GM12878 (cell line): ENCODE results near the gene TIFAB. TPM values are rescaled to one million over a fixed set of nuclear protein-coding genes. Genes with fewer than 3 reads are reported as not detected.

Source experiments
- ATAC-seq: fragments of 200-7000 bp; cut with Tn5 transposase; 3 replicates; pipeline ENCODE4 v1.9.1; 2020; ENCODE audit warnings: mild to moderate bottlenecking, moderate library complexity
- BruUV-seq: library from RNA; stranded (reverse); fragments of 400-500 nt; replicated peaks from 2 replicates; lab custom pipeline; 2021; lab: Mats Ljungman, UMichigan
- CTCF ChIA-PET: fragments of 300-600 bp; sonication (Branson Sonifier 250); formaldehyde crosslinking; extraction: SDS; loops from one replicate; lab custom pipeline; 2021; ENCODE audit warnings: inconsistent platforms; lab: Yijun Ruan, JAX
- POLR2A ChIA-PET: fragments of 350-600 bp; formaldehyde crosslinking; extraction: SDS; loops from one replicate; lab custom pipeline; 2021; ENCODE audit warnings: inconsistent platforms; lab: Charles Lee
- RAD21 ChIA-PET: fragments of 300-600 bp; sonication (Branson Sonifier 250); formaldehyde crosslinking; loops from one replicate; lab custom pipeline; 2023; ENCODE audit warnings: antibody characterized with exemption; ENCODE audit not compliant: unreplicated experiment; lab: Charles Lee
- SMC1A ChIA-PET: fragments of 300-600 bp; sonication (Branson Sonifier 250); formaldehyde crosslinking; loops from one replicate; lab custom pipeline; 2023; ENCODE audit not compliant: unreplicated experiment, uncharacterized antibody; lab: Charles Lee
- DNase-seq: peaks from one replicate; pipeline ENCODE4 v3.0.0-alpha.2; 2011; ENCODE audit warnings: low read depth, low spot score
- FAIRE-seq: peaks from 3 replicates; lab custom pipeline; 2011; peaks lifted over from hg19 to GRCh38; lab: Jason Lieb, UNC
- H2AFZ ChIP-seq: 2 replicates; pipeline ENCODE4 v1.6.0; 2011; ENCODE audit warnings: low read depth, low read length, control low read depth; ENCODE audit not compliant: control insufficient read depth
- H3K27ac ChIP-seq: 2 replicates; pipeline ENCODE4 v1.5.1; 2011; ENCODE audit warnings: control low read depth; ENCODE audit not compliant: control insufficient read depth, insufficient read depth
- H3K27me3 ChIP-seq, 2 experiments: replicated peaks in 1 of 2; 2 replicates each; pipeline versions ENCODE4 v1.6.0 to v1.6.1; 2011; ENCODE audit warnings: low read length in 1 of 2; ENCODE audit not compliant: control insufficient read depth in 2 of 2, insufficient read depth in 2 of 2
- H3K36me3 ChIP-seq, 2 experiments: 2 replicates each; pipeline ENCODE4 v1.5.1; 2011; ENCODE audit warnings: low read length in 1 of 2; ENCODE audit not compliant: control insufficient read depth in 2 of 2, insufficient read depth in 2 of 2
- H3K4me1 ChIP-seq: 2 replicates; pipeline ENCODE4 v1.6.1; 2011; ENCODE audit warnings: mild to moderate bottlenecking, low read length, moderate library complexity, mixed read lengths; ENCODE audit not compliant: control insufficient read depth, insufficient read depth
- H3K4me2 ChIP-seq: 2 replicates; pipeline ENCODE4 v1.6.0; 2011; ENCODE audit warnings: control low read depth; ENCODE audit not compliant: control insufficient read depth, insufficient read depth
- H3K4me3 ChIP-seq: fragments of 200-600 bp; sonication (generic); 2 replicates; pipeline ENCODE4 v1.5.1; 2016
- H3K79me2 ChIP-seq: 2 replicates; pipeline ENCODE4 v1.6.0; 2011; ENCODE audit warnings: low read length; ENCODE audit not compliant: control insufficient read depth, insufficient read depth
- H3K9ac ChIP-seq: 2 replicates; pipeline ENCODE4 v1.8.0; 2011; ENCODE audit warnings: low read length, control low read depth, mixed read lengths; ENCODE audit not compliant: control insufficient read depth, insufficient read depth
- H3K9me3 ChIP-seq: replicated peaks from 3 replicates; pipeline ENCODE4 v1.5.1; 2011; ENCODE audit warnings: mild to moderate bottlenecking, low read length; ENCODE audit not compliant: control insufficient read depth, insufficient read depth
- H4K20me1 ChIP-seq: 2 replicates; pipeline ENCODE4 v1.6.0; 2011; ENCODE audit not compliant: control insufficient read depth, insufficient read depth
- BACH1 ChIP-seq: fragments of 450-650 bp; IDR thresholded peaks from 2 replicates; pipeline ENCODE4 v1.6.1; 2017; ENCODE audit warnings: mild to moderate bottlenecking, borderline replicate concordance
- CHD1 ChIP-seq: IDR thresholded peaks from 2 replicates; pipeline ENCODE4 v1.6.1; 2012; ENCODE audit warnings: low read depth, low read length, improper control_type of control experiment
- IKZF1 ChIP-seq: fragments of 450-650 bp; conservative IDR thresholded peaks from 2 replicates; pipeline ENCODE4 v1.6.1; 2017; ENCODE audit warnings: antibody characterized with exemption, mild to moderate bottlenecking
- PBX3 ChIP-seq: IDR thresholded peaks from 2 replicates; pipeline ENCODE4 v1.6.1; 2011; ENCODE audit warnings: mild to moderate bottlenecking, low read depth, low read length, moderate library complexity; ENCODE audit not compliant: insufficient replicate concordance
- SUPT20H ChIP-seq: IDR thresholded peaks from 2 replicates; pipeline ENCODE4 v1.6.1; 2011; ENCODE audit warnings: low read depth, mild to moderate bottlenecking, low read length, moderate library complexity, borderline replicate concordance; ENCODE audit not compliant: control insufficient read depth
- WGBS: methylation state at CpG from one replicate; pipeline ENCODE4 v1.1.6; 2016; ENCODE audit warnings: low lambda C conversion rate; ENCODE audit not compliant: insufficient replicate concordance, insufficient coverage; ENCODE audit errors: missing lambda C conversion rate; 5-methylcytosine and 5-hydroxymethylcytosine counted together
- in situ Hi-C: fragments of 300-500 bp; cut with MboI; formaldehyde crosslinking; loops from 9 replicates; pipeline ENCODE4 v1.14.3; 2018; ENCODE audit warnings: mixed read lengths
- intact Hi-C: fragments of 100-400 bp; cut with micrococcal nuclease; formaldehyde crosslinking; loops from one replicate; pipeline ENCODE4 v1.14.2; 2022; ENCODE audit not compliant: unreplicated experiment
- polyA plus RNA-seq, 11 experiments: library from polyadenylated mRNA; depleted of rRNA in 4 of 11; unstranded in 6 of 11; stranded (reverse) in 5 of 11; fragments of >200 nt; fragmentation: Nextera tagmentation in 4 of 11; fragmentation: Illumina TruSeq in 1 of 11; extraction: Ambion mirVana in 4 of 11; extraction: Trizol in 1 of 11; gene quantifications; 1 replicate in 1 of 11; 2 replicates in 10 of 11; pipeline versions ENCODE4 v1.2.1 to v1.2.3, GENCODE V29; 2011 to 2016; ENCODE audit warnings: inconsistent platforms in 2 of 11, missing spikeins in 2 of 11, low read depth in 1 of 11
- total RNA-seq, 4 experiments: library from RNA; depleted of rRNA in 3 of 4; stranded (reverse); fragments of >200 nt in 3 of 4; fragmentation: Illumina TruSeq in 1 of 4; extraction: Trizol in 1 of 4; gene quantifications; 2 replicates each; pipeline versions ENCODE4 v1.2.1 to v1.2.3, GENCODE V29; 2013 to 2021
- TF ChIP-seq, protein P1 (sequence below): IDR thresholded peaks from 2 replicates; pipeline ENCODE4 v1.6.1; 2012; ENCODE audit warnings: low read depth, low read length, improper control_type of control experiment

TIFAB gene
- total and polyA plus RNA-seq, 10 of the 15 experiments (the other 5 are each of a cell fraction or from before 2014, with no cell fraction given) = not detected

DNA sequence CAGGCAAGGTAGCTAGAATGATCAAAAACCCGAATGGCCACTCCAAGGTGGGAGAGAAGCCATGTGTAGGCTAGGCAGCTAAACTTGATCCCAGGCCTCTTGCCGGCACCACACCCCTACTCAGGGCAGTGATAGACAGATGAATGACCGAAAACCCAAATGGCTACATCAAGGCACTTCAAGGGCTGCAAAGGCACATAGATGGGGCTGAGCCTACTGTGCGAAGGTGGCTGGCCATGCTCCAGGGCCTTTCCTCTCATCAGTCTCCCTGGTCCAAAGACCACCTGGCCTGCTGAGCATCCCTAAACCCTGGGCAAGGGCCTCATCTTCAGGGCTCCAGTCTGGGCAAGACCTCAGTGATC is 3.7 kb upstream of the TIFAB start:
- ChIA-PET SMC1A (interaction anchor here (1.1 to 2.8 kb wide), 5 partner anchors 9 to 97 kb away, joined by 3 to 28 read pairs (median 3); partner anchors contain the start of gene DCANP1), RAD21 (interaction anchor here (0.8 to 5.0 kb wide), 2 partner anchors 95 to 109 kb away, joined by 3 to 33 read pairs; no protein-coding TSS in a partner anchor), CTCF (interaction anchor here (1.2 to 16.3 kb wide), 8 partner anchors 8 to 111 kb away, joined by 4 to 363 read pairs (median 40); partner anchors contain the start of gene DCANP1), POLR2A (no interaction called here)
- Histone ChIP-seq H3K36me3 (no peaks in the 10 kb centered on the region), H2AFZ (no peak overlapping the region; the same call in 1 of the 2 replicates), H3K4me2 (no peak overlapping the region), H3K4me1 (peaks cover 20% of the 10 kb centered on the region), H3K4me3 (no peak overlapping the region), H3K27me3 (no peaks in the 10 kb centered on the region; a peak in 1 of 4 replicates), H3K9me3 (no peaks in the 10 kb centered on the region; the same call in 2 of the 3 replicates), H4K20me1 (no peaks in the 10 kb centered on the region), H3K9ac (no peak overlapping the region), H3K27ac (no peak overlapping the region), H3K79me2 (no peaks in the 10 kb centered on the region)
- intact Hi-C loops = loop anchor here (2.0 kb wide), 1 partner anchor 97 kb away; no protein-coding TSS in a partner anchor
- ATAC-seq (no peak), FAIRE-seq (no peak), DNase-seq (no peak)
- in situ Hi-C loops = no loop called here
- no TSS peak for BruUV-seq
- WGBS = 61% methylated on average over 4 of the region's 4 CpGs
- TF ChIP-seq SUPT20H = no peak
- TF ChIP-seq IKZF1 = no peak
- TF ChIP-seq, protein P1, sequence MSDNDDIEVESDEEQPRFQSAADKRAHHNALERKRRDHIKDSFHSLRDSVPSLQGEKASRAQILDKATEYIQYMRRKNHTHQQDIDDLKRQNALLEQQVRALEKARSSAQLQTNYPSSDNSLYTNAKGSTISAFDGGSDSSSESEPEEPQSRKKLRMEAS = no peak
- no peak for TF ChIP-seq BACH1
- peak; percentile 11 for TF ChIP-seq PBX3
- TF ChIP-seq CHD1 = no peak
